Activated CD8-positive, alpha-beta memory T cell treated with anti-CD3 and anti-CD28 coated beads, Interleukin-2, amount 50 U/mL, for 4 hours (primary cell): ENCODE data around the gene KCNH8.

Experiments
- DNase-seq: peaks from one replicate; pipeline ENCODE4 v3.0.0-alpha.2; 2020

KCNH8 gene

GRCh38 chr3:19506171-19506570 lies 357.9 kb downstream of the KCNH8 start:
- DNase-seq = no peak

- no peak for DNase-seq
Observed at GRCh38 chr3:19522305-19522704, 374.0 kb downstream of the KCNH8 start.

- no peak for DNase-seq
Observed at GRCh38 chr3:19526071-19526470, 377.8 kb downstream of the KCNH8 start.

GRCh38 chr3:19527746-19528145 lies 379.4 kb downstream of the KCNH8 start:
- DNase-seq = no peak

GRCh38 chr3:19531426-19531825 lies 383.1 kb downstream of the KCNH8 start:
- DNase-seq = no peak

GRCh38 chr3:19539518-19540392 lies 391.4 kb downstream of the KCNH8 start:
- no peak for DNase-seq

GRCh38 chr3:19540464-19540863 lies 392.2 kb downstream of the KCNH8 start:
- no peak for DNase-seq

GRCh38 chr3:19541284-19541683 lies 393.0 kb downstream of the KCNH8 start:
- DNase-seq = no peak

- no peak for DNase-seq
Observed at GRCh38 chr3:19543212-19543841, 395.0 kb downstream of the KCNH8 start.

GRCh38 chr3:19547665-19548464 lies 399.6 kb downstream of the KCNH8 start:
- no peak for DNase-seq

- DNase-seq = no peak
Observed at GRCh38 chr3:19559724-19560442, 411.6 kb downstream of the KCNH8 start.

GRCh38 chr3:19573644-19574043 lies 425.3 kb downstream of the KCNH8 start:
- no peak for DNase-seq

GRCh38 chr3:19574268-19574667 lies 426.0 kb downstream of the KCNH8 start:
- no peak for DNase-seq

- DNase-seq = no peak
Observed at GRCh38 chr3:19576343-19576742, 428.0 kb downstream of the KCNH8 start.
